HL-60 (cell line): ENCODE results near the gene CMPK2.

Experiments used
- DNase-seq, 2 experiments: peaks; one replicate each; pipeline ENCODE4 v3.0.0-alpha.2; 2010 to 2020; ENCODE audit warnings: low read depth in 1 of 2, low spot score in 1 of 2
- H3K27ac ChIP-seq: fragments of 250-450 bp; sonication (Bioruptor Pico); replicated peaks from 2 replicates; pipeline ENCODE4 v1.5.1; 2020; ENCODE audit warnings: mild to moderate bottlenecking, moderate library complexity
- H3K27me3 ChIP-seq: fragments of 250-450 bp; sonication (Bioruptor Pico); 2 replicates; pipeline ENCODE4 v1.5.1; 2021; ENCODE audit warnings: mild to moderate bottlenecking, moderate library complexity; ENCODE audit not compliant: insufficient read depth, poor library complexity, severe bottlenecking
- H3K4me3 ChIP-seq: replicated peaks from 2 replicates; pipeline ENCODE4 v1.5.1; 2011; ENCODE audit warnings: mild to moderate bottlenecking, control low read depth, low read length; ENCODE audit not compliant: insufficient read depth
- CTCF ChIP-seq: IDR thresholded peaks from one replicate; pipeline ENCODE4 v1.5.1; 2011; ENCODE audit warnings: low read length, control low read depth, inconsistent platforms; ENCODE audit not compliant: insufficient read depth
- GABPA ChIP-seq: IDR thresholded peaks from 2 replicates; pipeline ENCODE4 v1.6.1; 2012; ENCODE audit warnings: low read depth
- POLR2AphosphoS5 ChIP-seq: IDR thresholded peaks from 2 replicates; pipeline ENCODE4 v1.6.1; 2012; ENCODE audit warnings: low read depth
- REST ChIP-seq: IDR thresholded peaks from 2 replicates; pipeline ENCODE4 v1.6.1; 2012; ENCODE audit warnings: low read depth; ENCODE audit not compliant: insufficient replicate concordance
- SPI1 ChIP-seq: IDR thresholded peaks from 2 replicates; pipeline ENCODE4 v1.6.1; 2012; ENCODE audit warnings: low read depth, mild to moderate bottlenecking, borderline replicate concordance
- long read RNA-seq: library from polyadenylated mRNA; unstranded; transcript quantifications from one replicate; pipeline ENCODE4 v2.0.0, GENCODE V29; 2020

The CMPK2 gene
- long read RNA-seq, partial matches to known transcripts, result 0 of 4 reads
- long read RNA-seq, other reads (novel, unspliced or antisense), result 1 of 4 reads

GRCh38 chr2:6865346-6866274, at the start of gene CMPK2:
Gene CMPK2 (minus strand): TSS chr2:6865907. CDS start chr2:6865696, 211 bp downstream.
- no peaks in the 10 kb centered on the region for H3K27me3 ChIP-seq
- peak within 1 kb of the TSS; percentile 78 for H3K27ac ChIP-seq
- peak; percentile 36 to 72 for DNase-seq

GRCh38 chr2:6915399-6915798, 49.7 kb upstream of the CMPK2 start:
- no peak overlapping the region for H3K27ac ChIP-seq
- TF ChIP-seq REST (no peak), SPI1 (no peak), POLR2AphosphoS5 (no peak), CTCF (no peak), GABPA (no peak)
- H3K4me3 ChIP-seq, result no peak overlapping the region
- no peak for DNase-seq
- no peaks in the 10 kb centered on the region for H3K27me3 ChIP-seq

More at GRCh38 chr2:6865346-6866274, at the start of gene CMPK2:
- H3K4me3 ChIP-seq, result peak within 1 kb of the TSS; percentile 56
- no peak for TF ChIP-seq CTCF
- 0 out of 2 replicates have a peak, but pooled peaks have one; percentile 27 for TF ChIP-seq POLR2AphosphoS5
- TF ChIP-seq GABPA, result peak; percentile 51; the same call in 1 of the 2 replicates
- TF ChIP-seq SPI1, result 0 out of 2 replicates have a peak, but pooled peaks have one; percentile 18
- TF ChIP-seq REST, result no peak

- no peak for DNase-seq
- no peaks in the 10 kb centered on the region for H3K27me3 ChIP-seq
- H3K4me3 ChIP-seq, result no peak overlapping the region
- TF ChIP-seq GABPA, result no peak
- TF ChIP-seq REST, result no peak
- TF ChIP-seq CTCF, result no peak
- TF ChIP-seq SPI1, result no peak
- no peak for TF ChIP-seq POLR2AphosphoS5
- no peak overlapping the region for H3K27ac ChIP-seq
Observed at GRCh38 chr2:6914828-6915227, 49.1 kb upstream of the CMPK2 start.
